Ishikawa (cell line): ENCODE data around the gene SYNDIG1.

Source experiments
- CEBPB ChIP-seq: IDR thresholded peaks from 2 replicates; pipeline ENCODE4 v1.6.1; 2012
- CREB1 ChIP-seq: IDR thresholded peaks from 2 replicates; pipeline ENCODE4 v1.6.1; 2012; ENCODE audit warnings: low read depth
- EGR1 ChIP-seq: IDR thresholded peaks from 2 replicates; pipeline ENCODE4 v1.6.1; 2012
- EP300 ChIP-seq: IDR thresholded peaks from 2 replicates; pipeline ENCODE4 v1.6.1; 2012; ENCODE audit warnings: borderline replicate concordance
- FOXM1 ChIP-seq: IDR thresholded peaks from 2 replicates; pipeline ENCODE4 v1.6.1; 2012; ENCODE audit warnings: low read depth, borderline replicate concordance
- NFIC ChIP-seq: IDR thresholded peaks from 2 replicates; pipeline ENCODE4 v1.6.1; 2012
- RAD21 ChIP-seq: IDR thresholded peaks from 2 replicates; pipeline ENCODE4 v1.6.1; 2012; ENCODE audit warnings: low read depth
- REST ChIP-seq: IDR thresholded peaks from 2 replicates; pipeline ENCODE4 v1.6.1; 2012; ENCODE audit warnings: low read depth, mild to moderate bottlenecking
- TAF1 ChIP-seq: IDR thresholded peaks from 2 replicates; pipeline ENCODE4 v1.6.1; 2012; ENCODE audit warnings: low read depth, mild to moderate bottlenecking
- TCF12 ChIP-seq: IDR thresholded peaks from 2 replicates; pipeline ENCODE4 v1.6.1; 2012; ENCODE audit warnings: low read depth
- TEAD4 ChIP-seq: IDR thresholded peaks from 2 replicates; pipeline ENCODE4 v1.6.1; 2012
- YY1 ChIP-seq: IDR thresholded peaks from 2 replicates; pipeline ENCODE4 v1.6.1; 2012; ENCODE audit warnings: low read depth
- ZBTB7A ChIP-seq: IDR thresholded peaks from 2 replicates; pipeline ENCODE4 v1.6.1; 2012; ENCODE audit warnings: low read depth
- TF ChIP-seq, protein P1 (sequence below): IDR thresholded peaks from 2 replicates; pipeline ENCODE4 v1.6.1; 2012
- TF ChIP-seq, protein P2 (sequence below): IDR thresholded peaks from 2 replicates; pipeline ENCODE4 v1.6.1; 2012

The SYNDIG1 gene

GRCh38 chr20:24499472-24499871 is 30.0 kb downstream of the SYNDIG1 start:
- TF ChIP-seq YY1 (no peak), ZBTB7A (no peak), RAD21 (no peak), EP300 (no peak), NFIC (no peak), FOXM1 (no peak), EGR1 (no peak), REST (no peak), TEAD4 (no peak), CREB1 (no peak), CEBPB (no peak)
- TF ChIP-seq, protein P1, sequence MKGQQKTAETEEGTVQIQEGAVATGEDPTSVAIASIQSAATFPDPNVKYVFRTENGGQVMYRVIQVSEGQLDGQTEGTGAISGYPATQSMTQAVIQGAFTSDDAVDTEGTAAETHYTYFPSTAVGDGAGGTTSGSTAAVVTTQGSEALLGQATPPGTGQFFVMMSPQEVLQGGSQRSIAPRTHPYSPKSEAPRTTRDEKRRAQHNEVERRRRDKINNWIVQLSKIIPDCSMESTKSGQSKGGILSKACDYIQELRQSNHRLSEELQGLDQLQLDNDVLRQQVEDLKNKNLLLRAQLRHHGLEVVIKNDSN, result no peak
- TF ChIP-seq, protein P2, sequence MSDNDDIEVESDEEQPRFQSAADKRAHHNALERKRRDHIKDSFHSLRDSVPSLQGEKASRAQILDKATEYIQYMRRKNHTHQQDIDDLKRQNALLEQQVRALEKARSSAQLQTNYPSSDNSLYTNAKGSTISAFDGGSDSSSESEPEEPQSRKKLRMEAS, result no peak

GRCh38 chr20:24501764-24502556 is 32.5 kb downstream of the SYNDIG1 start:
- TF ChIP-seq, protein P1, result no peak
- TF ChIP-seq CREB1 (no peak), CEBPB (no peak), FOXM1 (no peak), TAF1 (no peak), EGR1 (no peak), NFIC (no peak), TEAD4 (no peak), EP300 (no peak), TCF12 (no peak)

- TF ChIP-seq FOXM1, result no peak
- TF ChIP-seq RAD21, result no peak
- TF ChIP-seq, protein P1, result no peak
- no peak for TF ChIP-seq EGR1
These were observed 33.2 kb downstream of the SYNDIG1 start for GRCh38 chr20:24502661-24503060.

DNA sequence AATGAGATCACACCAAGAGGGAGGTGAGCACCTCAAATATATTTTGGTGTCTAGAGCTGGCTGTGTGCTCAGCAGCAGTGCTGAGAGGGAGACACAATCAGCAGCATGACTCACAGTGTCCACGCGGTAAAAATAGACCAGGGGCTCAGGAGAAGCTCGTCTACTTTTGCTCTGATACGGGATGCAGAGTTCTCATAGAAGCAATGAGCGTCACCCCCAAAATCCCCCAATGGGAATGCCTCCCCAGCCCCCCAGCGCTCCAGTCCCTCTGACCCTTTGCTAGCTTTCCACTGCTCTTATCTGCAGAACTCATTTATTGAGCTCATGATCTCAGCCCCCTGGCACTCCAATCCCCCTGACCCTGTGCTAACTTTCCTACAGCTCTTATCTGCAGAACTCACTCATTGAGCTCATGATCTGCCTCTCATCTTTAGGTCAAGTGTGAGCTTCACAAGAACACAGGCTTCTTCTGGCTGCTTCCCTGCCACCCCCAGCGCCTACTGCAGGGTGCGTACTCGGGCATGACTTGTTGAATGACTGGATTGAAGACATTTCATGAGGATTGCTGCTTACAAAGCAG is 34.0 kb downstream of the SYNDIG1 start:
- TF ChIP-seq TCF12 (no peak), ZBTB7A (no peak)

DNA sequence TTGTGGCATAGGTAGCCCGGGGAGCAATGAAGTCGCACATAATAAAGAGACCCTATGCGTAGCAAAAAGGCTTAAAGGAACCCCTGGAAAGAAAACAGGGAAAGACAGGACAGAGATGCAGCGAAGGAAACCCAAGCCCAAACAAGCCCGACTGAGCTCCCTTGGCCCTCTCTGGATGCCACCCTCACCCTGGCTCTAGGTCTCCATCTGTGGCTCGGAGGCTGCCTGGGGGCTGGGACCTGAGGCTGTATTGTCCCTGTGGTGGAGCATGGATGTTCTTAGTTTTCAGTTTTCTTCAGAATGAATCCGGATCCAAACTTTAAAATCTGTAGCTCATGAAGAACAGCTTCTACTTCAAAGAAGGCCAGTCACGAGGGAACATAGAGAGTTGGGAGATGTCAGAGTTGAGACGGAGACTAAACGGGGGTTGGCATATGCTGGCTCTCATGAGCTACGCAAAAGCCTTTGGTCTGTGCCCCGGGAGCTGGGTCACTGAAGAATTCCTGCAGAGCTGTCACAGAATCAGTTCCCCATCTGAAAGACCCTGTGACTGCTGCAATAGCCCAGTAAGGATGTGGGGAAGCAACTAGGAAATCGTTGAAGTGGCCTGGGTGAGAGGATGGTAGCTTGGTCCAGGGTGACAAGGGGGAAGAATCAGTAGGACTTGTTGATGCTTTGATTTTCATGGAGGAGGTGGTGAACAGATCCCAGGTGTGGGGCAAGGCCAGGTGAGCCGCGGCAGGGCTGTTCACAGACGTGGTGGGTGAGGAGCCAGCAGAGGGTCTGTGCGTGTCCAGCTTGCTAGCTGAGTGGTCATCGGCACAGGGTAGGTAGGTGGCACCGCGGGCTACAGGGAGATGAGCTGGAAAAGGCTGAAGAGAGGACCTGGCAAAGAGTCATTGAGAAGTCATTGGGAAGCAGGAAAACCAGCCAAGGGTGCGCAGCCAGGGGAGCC is 35.2 kb downstream of the SYNDIG1 start:
- TF ChIP-seq TAF1 (no peak), YY1 (no peak), ZBTB7A (no peak), EGR1 (no peak), CREB1 (no peak), CEBPB (no peak), REST (no peak), TCF12 (no peak), NFIC (no peak), TEAD4 (no peak), EP300 (no peak), RAD21 (no peak)
- TF ChIP-seq, protein P2, result no peak
- TF ChIP-seq, protein P1, result no peak
